HUES64 (cell line): ENCODE data around the gene DPY19L2. TPM values are rescaled to one million over a fixed set of nuclear protein-coding genes. Genes with fewer than 3 reads are reported as not detected.
A peak's percentile ranks its signal among the peaks of the same experiment; 100 is the strongest.
"Not testable (repeated sequence)": the region's sequence is repeated elsewhere in the genome, so short reads cannot be mapped to it uniquely, and the experiment has no call there.

Experiments used
- H3K27ac ChIP-seq: 2 replicates; pipeline ENCODE4 v1.7.0; 2013; ENCODE audit warnings: low read depth, low read length, inconsistent platforms
- H3K27me3 ChIP-seq: 2 replicates; pipeline ENCODE4 v1.6.1; 2013; ENCODE audit warnings: mild to moderate bottlenecking, low read length; ENCODE audit not compliant: insufficient read depth
- H3K36me3 ChIP-seq: 2 replicates; pipeline ENCODE4 v1.6.1; 2013; ENCODE audit warnings: mild to moderate bottlenecking, low read length; ENCODE audit not compliant: insufficient read depth
- H3K4me1 ChIP-seq: 2 replicates; pipeline ENCODE4 v1.6.1; 2013; ENCODE audit warnings: mild to moderate bottlenecking, low read length, moderate library complexity; ENCODE audit not compliant: insufficient read depth
- H3K4me3 ChIP-seq: 2 replicates; pipeline ENCODE4 v1.5.1; 2013; ENCODE audit warnings: mild to moderate bottlenecking, low read length, moderate library complexity
- H3K9ac ChIP-seq: 2 replicates; pipeline ENCODE4 v1.6.1; 2013; ENCODE audit warnings: mild to moderate bottlenecking, low read depth, low read length
- H3K9me3 ChIP-seq: 2 replicates; pipeline ENCODE4 v1.6.1; 2013; ENCODE audit warnings: low read depth, low read length; ENCODE audit not compliant: insufficient read depth
- whole genome bisulfite sequencing: fragments of 150-250, 120-280 bp; methylation state at CpG from one replicate; pipeline ENCODE4 v1.1.7; 2013; ENCODE audit warnings: missing lambda C conversion rate; 5-methylcytosine and 5-hydroxymethylcytosine counted together
- polyA plus RNA-seq, 2 experiments: library from polyadenylated mRNA; stranded (reverse); fragments of 50-300 nt; gene quantifications; one replicate each; pipeline ENCODE4 v1.2.3, GENCODE V29; 2013

Gene DPY19L2
- polyA plus RNA-seq (2013, experiment 1 of 2) = 1.8 TPM
- 1.8 TPM for polyA plus RNA-seq (2013, experiment 2 of 2)

DNA sequence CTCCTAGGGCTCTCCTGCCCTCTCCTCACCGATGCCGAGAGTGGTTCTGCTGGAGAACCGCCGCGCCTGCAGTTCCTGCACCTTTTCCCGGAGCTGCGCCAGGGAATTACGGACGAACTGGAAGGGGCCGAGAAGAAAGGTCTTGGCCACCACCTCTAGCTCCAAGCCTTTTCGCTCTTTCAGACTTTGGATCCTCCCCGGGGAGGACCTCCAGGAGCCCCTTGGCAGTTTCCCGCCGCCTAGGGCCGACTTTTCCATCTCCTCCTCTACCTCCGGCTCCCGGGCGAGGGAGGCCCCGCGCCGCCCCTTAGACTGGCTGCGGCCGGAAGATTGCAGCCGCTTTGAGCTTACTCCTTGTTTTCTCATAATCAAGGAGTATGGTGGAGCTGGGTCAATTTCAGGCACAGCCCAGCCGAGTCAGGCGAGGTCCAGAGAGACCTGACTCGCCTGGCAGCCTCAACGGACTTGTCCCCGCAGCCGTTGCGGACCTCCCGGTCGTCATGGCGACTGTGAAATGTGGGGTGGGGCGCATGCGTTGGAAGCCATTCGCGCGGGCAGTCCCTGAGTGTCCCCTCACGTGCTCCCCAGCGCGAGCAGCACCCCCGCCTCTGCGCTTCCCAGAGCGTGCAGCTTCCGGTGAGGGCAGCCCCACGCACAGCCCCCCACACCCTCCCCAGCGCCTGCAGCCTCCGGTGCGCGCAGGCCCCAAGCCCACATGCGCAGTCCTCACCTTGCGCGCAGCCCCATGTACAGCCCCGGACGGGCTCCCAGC lies at the start of gene DPY19L2:
Gene DPY19L2, minus strand, starts transcription at position 466 of the 772 bp plus-strand sequence. Its CDS starts 100 bp downstream, at position 366.
- Histone ChIP-seq H3K27ac (no peak within 1 kb of the TSS), H3K4me1 (no peaks in the 10 kb centered on the region), H3K9me3 (no peaks in the 10 kb centered on the region), H3K9ac (peak within 1 kb of the TSS; percentile 76), H3K27me3 (peaks cover 28% of the 10 kb centered on the region), H3K4me3 (peak within 1 kb of the TSS; percentile 67), H3K36me3 (no peaks in the 10 kb centered on the region)
- under 1% methylated on average over 56 of the region's 56 CpGs for WGBS

DNA sequence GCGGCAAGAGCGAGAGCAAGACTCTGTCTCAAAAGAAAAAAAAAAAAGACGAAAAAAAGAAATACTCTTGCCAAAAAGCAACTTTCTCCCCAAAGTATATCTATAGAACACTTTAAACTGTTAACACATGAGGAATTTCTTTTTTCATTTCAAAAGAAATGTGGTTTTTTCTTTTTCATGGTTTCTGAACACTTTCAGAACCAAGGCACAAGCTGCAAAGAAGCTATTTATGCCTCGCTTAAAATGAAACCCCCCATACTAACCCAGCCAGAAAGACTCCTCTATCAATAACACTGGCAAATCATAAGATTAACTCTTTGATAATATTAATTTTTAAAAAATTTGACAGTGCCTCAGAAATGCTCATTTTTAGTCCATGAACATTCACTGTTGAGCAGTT lies 48.6 kb upstream of the DPY19L2 start:
- 91% methylated on average over 3 of the region's 4 CpGs for WGBS
- not testable (repeated sequence) for H3K4me3 ChIP-seq, H3K36me3 ChIP-seq, H3K4me1 ChIP-seq, H3K27me3 ChIP-seq, H3K9ac ChIP-seq, H3K9me3 ChIP-seq, H3K27ac ChIP-seq

DNA sequence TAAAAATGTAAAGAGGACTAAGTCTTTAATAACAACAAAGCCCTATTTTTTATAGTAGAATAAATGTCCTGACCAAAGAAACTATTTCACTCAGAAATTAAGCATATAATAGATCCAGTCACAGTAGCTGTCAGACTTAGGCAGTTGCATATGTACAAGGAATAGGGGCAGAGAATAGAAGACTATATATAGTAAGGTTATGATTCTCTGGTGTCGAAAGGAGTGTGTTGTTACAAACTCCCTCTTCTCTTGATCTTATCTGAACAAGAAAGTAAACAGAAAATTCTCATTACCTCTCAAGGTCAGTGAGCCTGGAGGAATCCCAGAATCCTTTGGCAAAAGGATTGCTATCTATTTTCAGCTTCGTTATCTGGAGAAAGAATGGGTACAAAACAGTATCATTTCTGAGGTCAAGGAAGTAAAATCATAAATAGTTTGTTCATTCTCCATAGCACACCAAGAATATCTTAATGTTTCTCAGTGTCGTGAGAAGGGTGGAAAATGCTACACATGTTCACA lies 46.9 kb upstream of the DPY19L2 start:
- not testable (repeated sequence) for H3K4me3 ChIP-seq, H3K27me3 ChIP-seq, H3K9ac ChIP-seq, H3K9me3 ChIP-seq, H3K4me1 ChIP-seq, H3K27ac ChIP-seq, H3K36me3 ChIP-seq
- 98% methylated on average over 2 of the region's 3 CpGs for WGBS

DNA sequence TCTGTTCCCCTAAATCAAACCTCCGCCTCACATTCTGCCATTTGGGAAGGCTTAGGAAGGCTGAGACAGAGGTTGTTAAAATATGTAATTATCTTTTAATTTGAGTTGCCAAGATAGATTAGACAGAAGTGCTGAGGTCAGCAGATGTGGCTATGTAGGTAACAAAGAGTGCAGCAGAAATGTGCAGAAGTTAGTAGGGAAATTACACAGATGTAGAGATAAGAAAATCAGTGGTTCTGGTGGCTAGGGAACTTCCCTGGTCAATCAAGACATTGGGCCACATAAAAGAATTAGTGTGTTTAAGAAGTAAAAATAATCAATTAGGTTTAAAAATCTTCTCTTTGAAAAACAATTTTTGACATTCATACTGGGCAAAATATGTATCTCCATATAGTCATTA lies 46.1 kb upstream of the DPY19L2 start:
- H3K27ac ChIP-seq, H3K36me3 ChIP-seq, H3K9ac ChIP-seq, H3K27me3 ChIP-seq, H3K9me3 ChIP-seq, H3K4me3 ChIP-seq, H3K4me1 ChIP-seq: not testable (repeated sequence)
- WGBS = 100% methylated on average over 1 of the region's 1 CpG

DNA sequence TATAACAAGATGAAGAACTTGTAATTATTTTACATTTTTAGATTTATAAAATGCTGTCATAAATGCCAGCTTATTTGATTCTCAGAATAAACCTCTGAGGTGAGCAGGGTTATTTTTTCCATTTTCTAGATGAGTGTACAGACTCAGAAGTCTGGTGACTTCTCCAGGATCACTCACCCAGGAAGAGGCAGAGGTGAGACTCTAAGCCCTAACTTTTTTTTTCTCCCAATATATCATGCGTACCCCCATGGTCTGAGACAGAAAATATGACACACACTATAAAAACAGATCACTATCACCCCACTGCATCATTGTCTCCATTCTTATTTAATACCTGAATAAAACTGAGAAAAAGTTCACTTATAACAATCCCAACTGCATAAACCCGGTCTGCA lies 45.4 kb upstream of the DPY19L2 start:
- WGBS = 47% methylated on average over 2 of the region's 2 CpGs
- not testable (repeated sequence) for H3K9ac ChIP-seq, H3K9me3 ChIP-seq, H3K4me3 ChIP-seq, H3K4me1 ChIP-seq, H3K27me3 ChIP-seq, H3K27ac ChIP-seq, H3K36me3 ChIP-seq

DNA sequence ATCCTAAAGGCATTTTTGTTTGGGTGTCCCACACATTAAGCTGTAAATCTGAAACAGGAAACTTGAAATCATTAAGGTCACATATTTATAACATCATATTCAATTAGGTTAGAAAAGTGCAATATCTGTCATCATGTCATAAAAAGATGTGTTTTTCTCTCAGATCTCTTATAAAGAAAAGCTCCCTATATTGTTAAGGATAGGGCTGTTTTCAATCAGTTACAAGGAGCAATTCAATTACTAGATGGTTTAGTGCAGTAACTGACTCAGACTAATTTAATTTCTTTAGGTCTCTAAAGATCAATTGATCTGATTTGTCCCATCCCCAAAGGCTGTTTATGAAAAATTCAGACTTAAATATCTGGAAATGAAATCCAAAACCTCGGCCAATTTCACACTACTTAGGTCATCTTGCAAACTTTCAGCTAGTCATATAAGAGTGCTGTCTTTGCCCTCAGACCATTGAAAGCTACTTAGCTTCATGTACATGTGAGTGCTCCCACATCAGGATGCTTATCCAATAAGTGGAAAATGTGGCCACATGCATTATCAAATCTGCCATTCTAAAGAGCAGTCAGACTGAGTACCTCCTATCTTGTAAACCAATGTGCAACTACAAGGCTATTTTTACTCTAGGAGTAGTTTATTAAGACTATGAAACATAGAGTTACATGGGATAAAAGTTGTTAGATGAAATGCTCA lies 44.8 kb upstream of the DPY19L2 start:
- not testable (repeated sequence) for H3K27ac ChIP-seq, H3K4me1 ChIP-seq, H3K4me3 ChIP-seq, H3K9me3 ChIP-seq, H3K9ac ChIP-seq, H3K27me3 ChIP-seq, H3K36me3 ChIP-seq
- no CpG with 5 or more reads among the region's 1 CpG for WGBS

DNA sequence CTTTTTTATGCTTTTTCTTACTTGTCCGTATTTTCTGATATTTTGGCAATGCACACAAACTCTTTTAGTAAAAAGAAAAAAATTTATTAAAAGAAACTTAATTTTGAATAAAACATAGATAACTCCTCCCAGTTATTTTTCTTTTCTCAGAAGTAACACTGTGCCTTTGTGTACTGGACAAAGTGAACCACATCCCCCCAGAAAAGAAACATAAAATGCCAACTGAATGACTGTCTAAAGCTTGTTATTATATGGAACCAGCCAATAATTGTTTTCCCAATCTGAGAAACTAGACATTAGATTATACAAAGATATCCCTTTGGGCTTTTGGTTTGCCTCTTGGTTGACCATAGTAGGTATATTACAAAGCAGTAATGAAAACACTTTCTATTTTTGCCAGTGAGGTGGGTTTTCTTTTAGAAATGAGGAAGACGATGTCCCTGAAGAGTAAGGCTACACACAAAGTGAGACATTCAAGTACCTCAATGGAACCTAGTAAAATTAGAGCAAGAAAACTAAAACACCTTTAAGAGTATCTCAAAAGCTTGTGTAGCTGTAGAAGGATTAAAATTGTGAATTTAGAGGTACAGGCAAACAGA lies 44.2 kb upstream of the DPY19L2 start:
- not testable (repeated sequence) for H3K9ac ChIP-seq, H3K4me1 ChIP-seq, H3K27ac ChIP-seq, H3K4me3 ChIP-seq, H3K9me3 ChIP-seq, H3K36me3 ChIP-seq, H3K27me3 ChIP-seq
- no CpG with 5 or more reads among the region's 2 CpGs for WGBS

DNA sequence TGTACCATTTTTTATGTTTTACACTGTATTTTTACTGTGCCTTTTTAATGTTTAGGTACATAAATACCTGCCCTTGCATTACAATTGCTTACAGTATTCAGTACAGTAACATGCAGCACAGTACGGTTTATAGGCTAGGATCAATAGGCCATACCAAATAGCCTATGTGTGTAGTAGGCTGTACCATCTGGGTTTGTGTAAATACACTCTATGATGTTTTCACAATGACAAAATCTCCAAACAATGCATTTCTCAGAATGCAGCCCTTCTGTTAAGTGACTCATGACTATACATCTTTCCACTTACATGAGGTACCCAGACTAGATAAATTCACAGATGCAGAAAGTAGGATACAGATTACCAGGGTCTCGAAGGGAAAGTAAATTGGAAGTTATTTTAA lies 43.0 kb upstream of the DPY19L2 start:
- H3K27ac ChIP-seq, H3K4me3 ChIP-seq, H3K4me1 ChIP-seq, H3K9me3 ChIP-seq, H3K9ac ChIP-seq, H3K36me3 ChIP-seq, H3K27me3 ChIP-seq: not testable (repeated sequence)
- WGBS = 91% methylated on average over 1 of the region's 2 CpGs

DNA sequence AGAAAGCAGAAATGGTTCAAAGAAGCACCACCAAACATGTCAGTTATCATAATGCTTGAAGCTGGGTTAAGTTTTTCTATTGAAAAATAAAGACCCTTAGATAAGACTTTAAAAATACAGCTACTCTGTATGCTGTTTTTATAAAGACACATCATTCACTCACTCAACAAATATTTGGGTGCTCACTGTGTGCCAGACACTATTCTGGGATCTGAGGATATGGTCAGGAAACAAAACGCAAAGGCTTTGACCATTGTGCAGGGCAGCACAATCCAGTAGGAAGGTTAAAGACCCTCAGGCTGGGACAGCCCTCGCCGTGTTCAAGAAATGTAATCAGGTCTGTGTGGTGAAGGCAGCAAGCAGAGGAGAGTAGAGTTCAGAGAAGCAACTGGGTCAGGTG lies 38.0 kb upstream of the DPY19L2 start:
- WGBS = 93% methylated on average over 3 of the region's 3 CpGs
- H3K27me3 ChIP-seq = no peaks in the 10 kb centered on the region
- no peaks in the 10 kb centered on the region for H3K9me3 ChIP-seq
- H3K9ac ChIP-seq = no peak overlapping the region
- H3K4me3 ChIP-seq = no peak overlapping the region
- no peaks in the 10 kb centered on the region for H3K4me1 ChIP-seq
- no peaks in the 10 kb centered on the region for H3K36me3 ChIP-seq
- H3K27ac ChIP-seq = no peak overlapping the region

DNA sequence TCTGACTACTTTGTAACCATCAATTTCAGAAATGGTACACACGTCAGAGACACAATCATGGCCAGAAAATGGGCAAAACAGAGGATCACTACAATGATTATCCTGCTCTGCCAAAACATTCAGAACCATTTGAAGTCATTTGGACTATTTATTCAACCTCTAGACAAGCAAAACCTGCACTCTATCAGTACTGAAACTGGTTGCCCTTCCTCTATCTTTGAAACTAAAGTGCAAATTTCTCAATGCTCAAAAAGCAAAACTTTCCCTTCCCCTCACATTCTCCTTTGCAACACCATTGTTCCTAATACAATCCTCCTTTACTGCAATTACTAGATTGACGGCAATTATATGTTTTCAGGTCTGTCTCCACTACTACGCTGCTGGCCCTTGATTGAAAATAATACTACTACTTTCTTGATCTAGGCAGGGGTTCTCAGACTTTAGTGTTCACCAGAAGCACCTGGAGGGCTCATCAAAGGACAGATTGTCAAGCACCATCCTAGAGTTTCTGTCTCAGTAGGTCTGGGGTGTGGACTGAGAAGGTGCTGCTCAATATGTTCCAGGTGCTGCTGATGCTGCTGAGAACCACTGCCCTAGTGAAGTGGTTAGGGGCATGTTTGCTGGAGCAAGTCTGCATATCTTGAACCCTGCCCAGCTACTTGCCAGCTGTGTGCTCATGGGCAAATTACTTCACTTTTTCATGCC lies 31.5 kb upstream of the DPY19L2 start:
- H3K27me3 ChIP-seq, H3K27ac ChIP-seq, H3K4me1 ChIP-seq, H3K9ac ChIP-seq, H3K36me3 ChIP-seq, H3K4me3 ChIP-seq, H3K9me3 ChIP-seq: not testable (repeated sequence)
- 96% methylated on average over 3 of the region's 3 CpGs for WGBS

DNA sequence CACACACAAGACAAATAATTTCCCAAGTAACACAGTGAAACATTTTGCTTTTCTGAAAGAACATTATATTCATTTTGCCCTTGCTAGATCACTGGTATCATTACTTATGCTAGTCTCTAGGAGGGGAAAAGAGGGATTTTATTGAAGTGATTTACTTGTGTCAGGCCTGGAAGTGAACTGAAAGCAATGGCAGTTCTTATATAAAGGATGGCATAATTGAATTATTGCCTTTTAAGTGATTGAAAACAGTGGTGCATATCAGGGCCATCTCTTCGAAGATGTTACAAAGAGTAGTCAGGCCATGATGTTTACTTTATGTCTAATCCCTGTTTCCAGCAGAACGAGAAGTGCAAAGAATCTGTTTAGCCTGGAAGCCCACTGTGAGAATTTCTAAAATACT lies 30.7 kb upstream of the DPY19L2 start:
- not testable (repeated sequence) for H3K27ac ChIP-seq, H3K9ac ChIP-seq, H3K9me3 ChIP-seq, H3K4me3 ChIP-seq, H3K36me3 ChIP-seq, H3K4me1 ChIP-seq, H3K27me3 ChIP-seq
- no CpG with 5 or more reads among the region's 2 CpGs for WGBS
